Naive thymus-derived CD8-positive, alpha-beta T cell (primary cell): Measurements from ENCODE around the gene DACT2. TPM values are rescaled to one million over a fixed set of nuclear protein-coding genes. Genes with fewer than 3 reads are reported as not detected.
"Not testable (repeated sequence)": the region's sequence is repeated elsewhere in the genome, so short reads cannot be mapped to it uniquely, and the experiment has no call there.

ENCODE experiments used
- ATAC-seq, 2 donors: fragments of 150-1000 bp; cut with Tn5 transposase in 1 of 2; sonication (Bioruptor Pico), chemical (Tn5 transposase) in 1 of 2; 1 replicate in 1 of 2; 2 replicates in 1 of 2; pipeline ENCODE4 v1.10.0; 2021; ENCODE audit warnings: mild to moderate bottlenecking in 2 of 2, moderate library complexity in 2 of 2
- POLR2A ChIA-PET: fragments of 350-600 bp; sonication (Branson Sonifier 250); formaldehyde crosslinking; loops from one replicate; lab custom pipeline; 2021; ENCODE audit warnings: antibody characterized with exemption; lab: Charles Lee
- DNase-seq, 10 donors: peaks; one replicate each; pipeline versions ENCODE4 v3.0.0 to v3.0.0-alpha.2; 2020 to 2022
- H3K27ac Mint-ChIP-seq, 10 donors: one replicate each; pipeline ENCODE4 v1.8.0; 2020 to 2022; ENCODE audit warnings: mild to moderate bottlenecking in 10 of 10, mixed read lengths in 10 of 10, moderate library complexity in 4 of 10, inconsistent platforms in 1 of 10
- H3K27me3 Mint-ChIP-seq, 5 donors: one replicate each; pipeline ENCODE4 v1.8.0; 2021 to 2022; ENCODE audit warnings: mixed read lengths in 5 of 5
- H3K36me3 Mint-ChIP-seq, 3 donors: one replicate each; pipeline ENCODE4 v1.8.0; 2020 to 2022; ENCODE audit warnings: mixed read lengths in 3 of 3, mild to moderate bottlenecking in 2 of 3, inconsistent platforms in 1 of 3
- H3K4me1 Mint-ChIP-seq, 4 donors: one replicate each; pipeline ENCODE4 v1.8.0; 2021 to 2022; ENCODE audit warnings: mixed read lengths in 4 of 4
- H3K4me3 Mint-ChIP-seq, 10 donors: one replicate each; pipeline ENCODE4 v1.8.0; 2020 to 2022; ENCODE audit warnings: mild to moderate bottlenecking in 10 of 10, mixed read lengths in 10 of 10, moderate library complexity in 6 of 10, inconsistent platforms in 1 of 10
- H3K9me3 Mint-ChIP-seq, 9 donors: one replicate each; pipeline ENCODE4 v1.8.0; 2020 to 2022; ENCODE audit warnings: mixed read lengths in 9 of 9, mild to moderate bottlenecking in 3 of 9, inconsistent platforms in 1 of 9, moderate library complexity in 1 of 9
- polyA plus RNA-seq, 3 donors: library from polyadenylated mRNA; unstranded; fragments of 300-500 nt; fragmentation: Illumina TruSeq; gene quantifications; one replicate each; pipeline ENCODE4 v1.2.3, GENCODE V29; 2021
- total RNA-seq, 8 experiments: library from RNA in 2 of 8; stranded (reverse) in 2 of 8; gene quantifications; one replicate each; pipeline ENCODE4 v1.2.3 and lab custom pipeline; 2021 to 2026

Gene DACT2
- total and polyA plus RNA-seq, 5 experiments from 2014 or later, result not detected

GRCh38 chr6:168270274-168271172, 49.1 kb downstream of the DACT2 start:
- Mint-ChIP-seq H3K27ac (peak overlapping the region in 1 of 10 donors; percentile 5), H3K36me3 (no peaks in the 10 kb centered on the region), H3K27me3 (peaks cover 5 to 26% (median 20%) of the 10 kb centered on the region in 5 donors), H3K4me1 (peaks cover 0 to 5% (median under 1%) of the 10 kb centered on the region in 4 donors), H3K9me3 (peaks cover 0 to 4% (median 0%) of the 10 kb centered on the region in 9 donors), H3K4me3 (no peak overlapping the region)
- DNase-seq (no peak), ATAC-seq (no peak)
- POLR2A ChIA-PET, result no interaction called here

GRCh38 chr6:168269455-168270243, 49.9 kb downstream of the DACT2 start:
- H3K9me3 Mint-ChIP-seq, result peaks cover 0 to 4% (median 0%) of the 10 kb centered on the region in 9 donors
- H3K4me3 Mint-ChIP-seq, result no peak overlapping the region
- H3K4me1 Mint-ChIP-seq, result peaks cover 0 to 5% (median 0%) of the 10 kb centered on the region in 4 donors
- POLR2A ChIA-PET, result no interaction called here
- H3K36me3 Mint-ChIP-seq, result no peaks in the 10 kb centered on the region
- DNase-seq (no peak), ATAC-seq (no peak)
- H3K27ac Mint-ChIP-seq, result no peak overlapping the region
- peaks cover 5 to 21% (median 11%) of the 10 kb centered on the region in 5 donors for H3K27me3 Mint-ChIP-seq

DNA sequence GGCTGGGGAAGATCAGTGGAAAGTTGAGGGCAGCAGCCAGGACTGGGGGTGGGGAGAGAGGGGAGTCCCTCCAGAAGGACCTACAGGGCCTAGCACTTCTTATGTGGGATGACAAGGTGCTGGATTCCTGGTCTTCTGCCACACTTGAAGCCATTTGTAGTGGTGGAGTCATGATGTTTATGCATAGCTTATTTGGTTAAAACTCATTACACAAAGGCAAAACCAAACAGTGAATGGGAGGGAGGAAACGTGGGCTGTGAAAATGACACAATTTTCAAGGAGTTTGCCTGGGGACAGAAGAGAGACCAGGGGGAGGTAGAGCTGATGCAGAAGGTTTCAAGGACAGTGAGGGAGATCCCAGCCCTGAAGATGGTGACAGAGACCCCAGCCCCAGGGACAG, 50.8 kb downstream of the DACT2 start:
- H3K36me3 Mint-ChIP-seq, result no peaks in the 10 kb centered on the region
- peaks cover 0 to 5% (median 0%) of the 10 kb centered on the region in 4 donors for H3K4me1 Mint-ChIP-seq
- H3K9me3 Mint-ChIP-seq, result peaks cover 0 to 4% (median 0%) of the 10 kb centered on the region in 9 donors
- no peak for DNase-seq
- H3K27me3 Mint-ChIP-seq, result peaks cover 4 to 19% (median 9%) of the 10 kb centered on the region in 5 donors
- H3K4me3 Mint-ChIP-seq, result no peak overlapping the region
- POLR2A ChIA-PET, result no interaction called here
- no peak for ATAC-seq
- no peak overlapping the region for H3K27ac Mint-ChIP-seq

- H3K4me1 Mint-ChIP-seq, H3K36me3 Mint-ChIP-seq, ATAC-seq, H3K4me3 Mint-ChIP-seq, H3K9me3 Mint-ChIP-seq, DNase-seq, H3K27ac Mint-ChIP-seq, POLR2A ChIA-PET: not testable (repeated sequence)
- H3K27me3 Mint-ChIP-seq, result peaks cover 4 to 19% (median 9%) of the 10 kb centered on the region in 5 donors
Measured at GRCh38 chr6:168267779-168268178, 51.8 kb downstream of the DACT2 start.

DNA sequence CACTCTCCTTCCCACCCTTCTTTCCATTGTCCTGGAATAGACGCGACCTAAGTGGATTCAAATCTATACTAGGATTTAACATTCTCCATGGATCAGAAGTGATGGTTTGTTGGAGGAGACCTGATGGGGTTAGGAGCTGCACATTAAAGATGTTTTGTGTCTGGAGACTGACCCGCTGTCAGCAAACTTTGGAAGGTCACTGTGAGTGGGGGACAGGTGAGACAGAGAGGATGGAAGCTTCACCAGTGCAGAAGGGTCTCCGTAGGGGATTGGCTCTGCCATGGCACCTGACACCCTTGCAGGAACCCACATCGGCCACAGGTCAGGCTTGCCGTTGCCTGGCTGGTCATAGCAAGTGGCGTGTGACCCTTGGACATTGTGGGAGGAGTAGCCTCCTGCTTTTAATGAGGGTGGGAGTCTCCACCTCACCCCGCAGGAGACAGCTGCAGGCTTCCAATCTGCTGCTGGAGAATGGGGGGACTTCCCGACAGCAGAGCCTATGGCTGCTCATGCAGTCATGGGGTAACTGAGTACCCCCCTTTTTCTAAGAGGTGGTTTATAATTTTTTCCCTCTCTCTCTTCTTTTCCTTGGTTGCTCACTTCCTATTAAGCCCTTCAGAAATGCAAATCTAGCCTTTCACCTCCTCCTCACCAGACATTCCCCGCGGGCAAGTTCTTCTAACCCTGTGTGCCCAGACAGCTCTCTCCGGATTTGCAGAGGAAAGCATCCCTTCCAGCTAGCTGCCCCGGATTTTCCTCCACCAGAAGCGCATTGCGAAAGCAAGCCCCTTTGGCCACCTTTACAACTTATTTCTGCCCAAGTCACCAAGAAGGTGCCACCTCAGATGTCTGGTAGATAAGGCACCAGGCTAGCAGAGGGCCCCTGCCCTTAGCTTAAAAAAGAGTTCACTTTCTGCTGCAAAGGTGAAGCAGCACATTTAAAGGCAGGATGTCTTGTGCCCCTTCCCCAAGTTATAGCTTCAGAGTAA, 53.5 kb downstream of the DACT2 start:
- POLR2A ChIA-PET, result no interaction called here
- no peak overlapping the region for H3K4me3 Mint-ChIP-seq
- DNase-seq (no peak), ATAC-seq (no peak)
- H3K27me3 Mint-ChIP-seq, result peaks cover 2 to 13% (median 4%) of the 10 kb centered on the region in 5 donors
- no peak overlapping the region for H3K27ac Mint-ChIP-seq
- H3K9me3 Mint-ChIP-seq, result peaks cover 0 to 4% (median 0%) of the 10 kb centered on the region in 9 donors
- H3K36me3 Mint-ChIP-seq, result no peaks in the 10 kb centered on the region
- no peaks in the 10 kb centered on the region for H3K4me1 Mint-ChIP-seq

DNA sequence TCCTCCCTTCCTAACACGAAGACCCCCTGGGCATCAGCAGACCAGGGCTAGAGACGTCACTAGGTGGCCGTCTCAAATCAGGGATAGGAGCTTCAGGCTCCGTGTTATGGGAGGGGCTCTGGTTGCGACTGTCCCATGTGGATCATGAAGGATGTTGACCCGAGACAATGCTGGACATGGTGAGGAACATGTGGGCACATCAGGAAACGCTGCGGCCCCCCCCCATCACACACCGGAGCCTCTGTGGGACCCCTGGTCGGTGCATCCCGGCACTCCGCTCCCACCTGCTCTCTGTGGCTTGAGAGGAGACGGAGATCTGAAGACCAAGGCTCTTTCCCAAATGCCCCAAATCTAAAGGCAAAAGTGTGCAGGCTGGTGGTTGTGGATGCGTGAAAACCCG, 54.2 kb downstream of the DACT2 start:
- Mint-ChIP-seq H3K36me3 (no peaks in the 10 kb centered on the region), H3K4me1 (no peaks in the 10 kb centered on the region)
- no peak for ATAC-seq

GRCh38 chr6:168264593-168265335, 54.8 kb downstream of the DACT2 start:
- ATAC-seq, result no peak
- DNase-seq, result no peak
- Mint-ChIP-seq H3K36me3 (no peaks in the 10 kb centered on the region), H3K27me3 (peaks cover 4 to 20% (median 7%) of the 10 kb centered on the region in 5 donors), H3K4me1 (no peaks in the 10 kb centered on the region), H3K27ac (no peak overlapping the region), H3K4me3 (no peak overlapping the region), H3K9me3 (peaks cover 0 to 2% (median 0%) of the 10 kb centered on the region in 9 donors)
- POLR2A ChIA-PET, result no interaction called here

More for the DNA sequence above, 54.2 kb downstream of the DACT2 start:
- Mint-ChIP-seq H3K27ac (no peak overlapping the region), H3K4me3 (no peak overlapping the region), H3K9me3 (peaks cover 0 to 4% (median 0%) of the 10 kb centered on the region in 9 donors), H3K27me3 (peaks cover 4 to 18% (median 7%) of the 10 kb centered on the region in 5 donors)
- POLR2A ChIA-PET, result no interaction called here
- no peak for DNase-seq

- no peak for ATAC-seq
- Mint-ChIP-seq H3K36me3 (no peaks in the 10 kb centered on the region), H3K4me3 (no peak overlapping the region), H3K9me3 (no peaks in the 10 kb centered on the region), H3K27me3 (peaks cover 2 to 23% (median 5%) of the 10 kb centered on the region in 5 donors), H3K4me1 (no peaks in the 10 kb centered on the region), H3K27ac (no peak overlapping the region)
- POLR2A ChIA-PET, result no interaction called here
- DNase-seq, result no peak
Measured at GRCh38 chr6:168263351-168263905, 56.1 kb downstream of the DACT2 start.

DNA sequence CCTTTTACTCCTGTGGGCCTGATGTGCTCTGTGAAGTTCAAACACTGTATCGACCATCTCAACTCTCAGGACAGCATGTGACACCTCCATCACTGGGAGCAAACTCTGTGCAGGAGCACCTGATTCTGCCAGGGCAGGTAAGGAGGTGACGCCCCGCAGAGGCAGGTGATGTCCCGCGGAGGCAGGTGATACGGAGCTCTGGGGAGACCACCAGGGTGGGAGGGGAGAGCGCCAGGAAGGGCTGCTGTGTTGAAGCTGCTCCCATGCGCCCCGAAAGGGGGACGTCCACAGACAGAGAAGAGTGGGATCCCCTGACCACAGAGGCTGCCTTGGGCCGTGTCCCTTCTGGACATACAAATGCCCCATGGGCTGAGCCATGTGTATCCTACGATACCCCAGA, 58.3 kb downstream of the DACT2 start:
- H3K36me3 Mint-ChIP-seq, result no peaks in the 10 kb centered on the region
- H3K4me1 Mint-ChIP-seq, result no peaks in the 10 kb centered on the region
- no peak for ATAC-seq
- POLR2A ChIA-PET, result no interaction called here
- H3K4me3 Mint-ChIP-seq, result no peak overlapping the region
- DNase-seq, result no peak
- H3K27me3 Mint-ChIP-seq, result peaks cover 1 to 26% (median 5%) of the 10 kb centered on the region in 5 donors
- H3K9me3 Mint-ChIP-seq, result peaks cover 0 to 17% (median 3%) of the 10 kb centered on the region in 9 donors
- H3K27ac Mint-ChIP-seq, result no peak overlapping the region

DNA sequence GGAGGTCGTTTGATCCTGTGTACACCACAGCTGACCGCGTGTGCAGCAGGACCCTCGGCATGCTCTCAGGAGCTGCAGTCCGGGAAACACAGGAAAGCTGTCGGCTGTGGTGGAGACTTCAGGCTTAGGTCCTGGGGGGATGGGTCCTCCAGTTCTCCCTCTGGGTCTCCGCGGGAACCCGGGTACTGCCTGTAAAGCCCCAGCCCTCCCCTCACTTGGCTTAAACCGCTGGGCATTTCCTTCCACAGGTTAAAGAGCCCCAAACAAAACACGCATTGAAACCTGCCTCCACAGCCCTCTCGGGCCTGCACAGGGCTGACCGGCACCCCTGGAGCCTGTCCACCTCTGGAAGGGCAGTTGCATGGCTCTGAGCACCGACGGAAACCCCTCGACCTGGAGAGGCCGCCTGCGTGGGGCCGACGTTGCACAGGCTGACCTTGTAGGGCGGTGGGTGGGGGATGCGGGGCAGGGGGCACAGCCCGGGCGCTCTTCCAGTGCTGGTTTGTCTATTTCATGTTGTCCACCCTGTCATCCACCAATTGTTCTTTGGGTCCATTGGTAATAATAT, 59.1 kb downstream of the DACT2 start:
- H3K9me3 Mint-ChIP-seq, result peaks cover 0 to 24% (median 5%) of the 10 kb centered on the region in 9 donors
- ATAC-seq (no peak), DNase-seq (no peak)
- H3K27ac Mint-ChIP-seq, result no peak overlapping the region
- peaks cover 1 to 27% (median 5%) of the 10 kb centered on the region in 5 donors for H3K27me3 Mint-ChIP-seq
- POLR2A ChIA-PET, result no interaction called here
- H3K36me3 Mint-ChIP-seq, result peaks cover 0 to 2% (median 0%) of the 10 kb centered on the region in 3 donors
- no peak overlapping the region for H3K4me3 Mint-ChIP-seq
- no peaks in the 10 kb centered on the region for H3K4me1 Mint-ChIP-seq

DNA sequence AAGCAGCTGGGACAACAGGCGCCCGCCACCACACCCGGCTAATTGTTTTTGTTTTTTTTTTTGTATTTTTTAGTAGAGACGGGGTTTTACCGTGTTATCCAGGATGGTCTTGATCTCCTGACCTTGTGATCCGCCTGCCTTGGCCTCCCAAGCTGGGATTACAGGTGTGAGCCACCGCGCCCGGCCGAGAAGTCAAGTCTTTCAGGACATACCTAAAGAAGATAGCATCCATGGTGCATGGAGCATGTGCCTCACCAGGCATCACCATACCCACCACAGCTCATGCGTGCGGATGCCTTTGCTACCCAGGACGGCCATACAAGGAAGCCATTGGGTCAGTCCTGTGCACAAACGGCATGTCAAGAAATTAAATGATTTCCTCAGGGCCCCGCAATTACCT, 60.8 kb downstream of the DACT2 start:
- POLR2A ChIA-PET, result no interaction called here
- H3K4me1 Mint-ChIP-seq, result no peaks in the 10 kb centered on the region
- H3K9me3 Mint-ChIP-seq, result peaks cover 0 to 33% (median 9%) of the 10 kb centered on the region in 9 donors
- H3K27me3 Mint-ChIP-seq, result peaks cover 1 to 28% (median 5%) of the 10 kb centered on the region in 5 donors
- ATAC-seq, result no peak
- H3K36me3 Mint-ChIP-seq, result peaks cover 0 to 2% (median 0%) of the 10 kb centered on the region in 3 donors
- no peak for DNase-seq
- H3K4me3 Mint-ChIP-seq, result no peak overlapping the region
- peak overlapping the region in 1 of 10 donors; percentile 47 for H3K27ac Mint-ChIP-seq
